Measurements from ENCODE around the gene SLC6A12. TPM values are rescaled to one million over a fixed set of nuclear protein-coding genes. Genes with fewer than 3 reads are reported as not detected.

The SLC6A12 gene
- total RNA-seq, 1 donor = not detected

GRCh38 chr12:155006-155405, 59.0 kb downstream of the SLC6A12 start:
- Histone ChIP-seq H3K36me3 (ENCODE audit: insufficient read depth, low read length) (no peaks in the 10 kb centered on the region), H3K4me3 (ENCODE audit: insufficient read depth, low read length) (no peak overlapping the region), H3K4me1 (ENCODE audit: insufficient read depth, low read length) (no peaks in the 10 kb centered on the region), H2AFZ (ENCODE audit: low read length) (no peak overlapping the region), H3K27me3 (ENCODE audit: insufficient read depth, low read length) (peaks cover 2% of the 10 kb centered on the region), H3K79me2 (ENCODE audit: insufficient read depth, low read length) (no peaks in the 10 kb centered on the region), H3K9me3 (ENCODE audit: low read depth, low read length) (no peaks in the 10 kb centered on the region), H3K27ac (ENCODE audit: low read depth, low read length) (no peak overlapping the region), H3K4me2 (ENCODE audit: insufficient read depth, low read length) (no peak overlapping the region), H4K20me1 (ENCODE audit: insufficient read depth, low read length) (no peaks in the 10 kb centered on the region)
- no peak for DNase-seq (ENCODE audit: insufficient read length, low spot score, missing footprints)
- TF ChIP-seq CTCF (IDR thresholded peaks at IDR 0.05; ENCODE audit: extremely low read depth, low read depth, low read length) = no peak

- H3K4me1 ChIP-seq (ENCODE audit: insufficient read depth, low read length) = no peaks in the 10 kb centered on the region
- H3K9me3 ChIP-seq (ENCODE audit: low read depth, low read length) = no peaks in the 10 kb centered on the region
- no peaks in the 10 kb centered on the region for H4K20me1 ChIP-seq (ENCODE audit: insufficient read depth, low read length)
- no peak overlapping the region for H3K27ac ChIP-seq (ENCODE audit: low read depth, low read length)
- no peak overlapping the region for H3K4me3 ChIP-seq (ENCODE audit: insufficient read depth, low read length)
- H3K4me2 ChIP-seq (ENCODE audit: insufficient read depth, low read length) = no peak overlapping the region
- TF ChIP-seq CTCF (IDR thresholded peaks at IDR 0.05; ENCODE audit: extremely low read depth, low read depth, low read length) = no peak
- no peak overlapping the region for H2AFZ ChIP-seq (ENCODE audit: low read length)
- H3K79me2 ChIP-seq (ENCODE audit: insufficient read depth, low read length) = no peaks in the 10 kb centered on the region
- DNase-seq (ENCODE audit: insufficient read length, low spot score, missing footprints) = no peak
- no peaks in the 10 kb centered on the region for H3K36me3 ChIP-seq (ENCODE audit: insufficient read depth, low read length)
- peaks cover 5% of the 10 kb centered on the region for H3K27me3 ChIP-seq (ENCODE audit: insufficient read depth, low read length)
Observed at GRCh38 chr12:154058-154457, 59.9 kb downstream of the SLC6A12 start.

- Histone ChIP-seq H4K20me1 (ENCODE audit: insufficient read depth, low read length) (no peaks in the 10 kb centered on the region), H3K4me3 (ENCODE audit: insufficient read depth, low read length) (no peak overlapping the region), H3K9me3 (ENCODE audit: low read depth, low read length) (no peaks in the 10 kb centered on the region), H3K27me3 (ENCODE audit: insufficient read depth, low read length) (peaks cover 10% of the 10 kb centered on the region), H3K79me2 (ENCODE audit: insufficient read depth, low read length) (no peaks in the 10 kb centered on the region), H3K36me3 (ENCODE audit: insufficient read depth, low read length) (no peaks in the 10 kb centered on the region), H3K4me2 (ENCODE audit: insufficient read depth, low read length) (no peak overlapping the region), H3K27ac (ENCODE audit: low read depth, low read length) (no peak overlapping the region), H3K4me1 (ENCODE audit: insufficient read depth, low read length) (no peaks in the 10 kb centered on the region), H2AFZ (ENCODE audit: low read length) (no peak overlapping the region)
- DNase-seq (ENCODE audit: insufficient read length, low spot score, missing footprints) = peak; percentile 97
- TF ChIP-seq CTCF (IDR thresholded peaks at IDR 0.05; ENCODE audit: extremely low read depth, low read depth, low read length) = peak; percentile 69
Observed at GRCh38 chr12:153080-153746, 60.7 kb downstream of the SLC6A12 start.

GRCh38 chr12:152440-152839, 61.5 kb downstream of the SLC6A12 start:
- Histone ChIP-seq H3K27ac (ENCODE audit: low read depth, low read length) (no peak overlapping the region), H4K20me1 (ENCODE audit: insufficient read depth, low read length) (no peaks in the 10 kb centered on the region), H3K27me3 (ENCODE audit: insufficient read depth, low read length) (peaks cover 12% of the 10 kb centered on the region), H2AFZ (ENCODE audit: low read length) (no peak overlapping the region), H3K4me2 (ENCODE audit: insufficient read depth, low read length) (no peak overlapping the region), H3K4me3 (ENCODE audit: insufficient read depth, low read length) (no peak overlapping the region), H3K4me1 (ENCODE audit: insufficient read depth, low read length) (no peaks in the 10 kb centered on the region), H3K79me2 (ENCODE audit: insufficient read depth, low read length) (no peaks in the 10 kb centered on the region), H3K9me3 (ENCODE audit: low read depth, low read length) (no peaks in the 10 kb centered on the region), H3K36me3 (ENCODE audit: insufficient read depth, low read length) (no peaks in the 10 kb centered on the region)
- TF ChIP-seq CTCF (IDR thresholded peaks at IDR 0.05; ENCODE audit: extremely low read depth, low read depth, low read length) = no peak
- DNase-seq (ENCODE audit: insufficient read length, low spot score, missing footprints) = no peak
